DMS79 (cell line): ENCODE data around the gene CMSS1.

Experiments
- DNase-seq: peaks from one replicate; lab custom pipeline; 2025; lab: John Stamatoyannopoulos, UW

CMSS1 gene

GRCh38 chr3:99854756-99855298, 37.2 kb downstream of the CMSS1 start:
- DNase-seq, result no peak

- DNase-seq, result no peak
These were observed 38.2 kb downstream of the CMSS1 start for GRCh38 chr3:99855900-99856299.

- no peak for DNase-seq
These were observed 39.0 kb downstream of the CMSS1 start for GRCh38 chr3:99856437-99857220.

- no peak for DNase-seq
These were observed 39.6 kb downstream of the CMSS1 start for GRCh38 chr3:99857278-99857677.

- no peak for DNase-seq
These were observed 40.8 kb downstream of the CMSS1 start for GRCh38 chr3:99858469-99858868.

GRCh38 chr3:99859825-99860224, 42.2 kb downstream of the CMSS1 start:
- no peak for DNase-seq

- no peak for DNase-seq
These were observed 43.6 kb downstream of the CMSS1 start for GRCh38 chr3:99861216-99861615.

- no peak for DNase-seq
These were observed 44.5 kb downstream of the CMSS1 start for GRCh38 chr3:99862208-99862607.

GRCh38 chr3:99863002-99863401, 45.3 kb downstream of the CMSS1 start:
- DNase-seq, result no peak

GRCh38 chr3:99863588-99863987, 45.9 kb downstream of the CMSS1 start:
- no peak for DNase-seq

- no peak for DNase-seq
These were observed 46.6 kb downstream of the CMSS1 start for GRCh38 chr3:99864289-99864688.

GRCh38 chr3:99865321-99865720, 47.7 kb downstream of the CMSS1 start:
- no peak for DNase-seq

GRCh38 chr3:99866261-99866761, 48.6 kb downstream of the CMSS1 start:
- peak; percentile 68 for DNase-seq

- no peak for DNase-seq
These were observed 50.1 kb downstream of the CMSS1 start for GRCh38 chr3:99867594-99868310.

- no peak for DNase-seq
These were observed 50.6 kb downstream of the CMSS1 start for GRCh38 chr3:99868311-99868646.

- DNase-seq, result no peak
These were observed 52.0 kb downstream of the CMSS1 start for GRCh38 chr3:99869621-99870020.

- no peak for DNase-seq
These were observed 53.0 kb downstream of the CMSS1 start for GRCh38 chr3:99870712-99871111.

GRCh38 chr3:99871231-99872045, 53.8 kb downstream of the CMSS1 start:
- DNase-seq, result no peak

GRCh38 chr3:99872923-99873254, 55.2 kb downstream of the CMSS1 start:
- DNase-seq, result no peak

GRCh38 chr3:99873269-99874102, 55.8 kb downstream of the CMSS1 start:
- no peak for DNase-seq

GRCh38 chr3:99874237-99875002, 56.8 kb downstream of the CMSS1 start:
- no peak for DNase-seq
